Transverse colon (tissue), 3 donors: ENCODE measurements around the gene CDC42EP1.

Experiments
- POLR2A ChIP-seq: fragments of 450-650 bp; IDR thresholded peaks from one replicate; pipeline ENCODE4 v1.6.1; 2016; ENCODE audit warnings: antibody characterized with exemption, mild to moderate bottlenecking, moderate library complexity
- TF ChIP-seq, protein P1 (sequence below), 5 experiments: fragments of 200-600 bp in 3 of 5; fragments of 450-650 bp in 2 of 5; sonication (generic) in 3 of 5; IDR thresholded peaks; 1 replicate in 2 of 5; 2 replicates in 3 of 5; pipeline ENCODE4 v1.5.1; 2016 to 2017; ENCODE audit warnings: antibody characterized with exemption in 5 of 5, inconsistent platforms in 3 of 5, mild to moderate bottlenecking in 2 of 5, moderate library complexity in 1 of 5

DNA sequence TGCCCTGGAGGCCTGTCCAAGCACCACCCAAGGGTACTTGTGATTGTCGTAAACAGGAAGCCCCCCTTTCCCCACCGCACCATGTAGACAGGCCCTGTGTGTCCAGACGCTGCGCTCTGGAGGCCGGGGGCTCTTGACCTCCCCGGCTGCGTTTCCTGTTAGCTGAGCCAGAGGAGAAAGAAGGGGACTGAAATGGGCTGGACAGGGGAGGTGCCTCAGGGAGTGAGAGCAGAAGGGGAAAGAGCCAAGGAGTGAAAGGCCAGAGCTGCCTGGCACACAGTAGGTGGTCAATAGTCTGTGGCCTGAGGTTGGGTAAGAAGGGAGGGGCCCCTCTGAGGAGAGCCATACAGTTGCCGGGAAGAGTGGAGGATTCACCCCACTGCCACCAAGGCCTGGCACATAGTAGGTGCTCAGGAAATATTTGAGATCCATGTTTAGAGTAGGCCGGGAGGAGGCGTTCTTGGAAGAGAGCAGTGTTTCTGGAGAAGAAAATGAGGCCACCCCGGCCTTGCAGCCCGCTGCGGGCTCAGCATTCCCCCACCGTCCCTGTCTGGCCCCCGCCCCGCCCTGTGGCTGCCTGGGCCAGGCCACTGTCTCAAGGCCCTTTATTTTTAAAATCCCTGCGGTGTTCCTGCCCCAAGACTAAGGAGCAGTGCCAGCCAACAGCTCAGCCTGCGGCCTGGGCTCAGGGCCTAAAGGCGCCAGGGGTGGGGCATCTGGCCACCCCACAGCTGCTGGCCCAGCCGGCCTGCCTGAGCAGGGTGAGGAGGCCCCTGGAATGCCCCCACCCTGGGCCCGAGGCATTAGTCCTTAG lies 13.6 kb upstream of the CDC42EP1 start:
- no peak for TF ChIP-seq POLR2A
- TF ChIP-seq, protein P1, sequence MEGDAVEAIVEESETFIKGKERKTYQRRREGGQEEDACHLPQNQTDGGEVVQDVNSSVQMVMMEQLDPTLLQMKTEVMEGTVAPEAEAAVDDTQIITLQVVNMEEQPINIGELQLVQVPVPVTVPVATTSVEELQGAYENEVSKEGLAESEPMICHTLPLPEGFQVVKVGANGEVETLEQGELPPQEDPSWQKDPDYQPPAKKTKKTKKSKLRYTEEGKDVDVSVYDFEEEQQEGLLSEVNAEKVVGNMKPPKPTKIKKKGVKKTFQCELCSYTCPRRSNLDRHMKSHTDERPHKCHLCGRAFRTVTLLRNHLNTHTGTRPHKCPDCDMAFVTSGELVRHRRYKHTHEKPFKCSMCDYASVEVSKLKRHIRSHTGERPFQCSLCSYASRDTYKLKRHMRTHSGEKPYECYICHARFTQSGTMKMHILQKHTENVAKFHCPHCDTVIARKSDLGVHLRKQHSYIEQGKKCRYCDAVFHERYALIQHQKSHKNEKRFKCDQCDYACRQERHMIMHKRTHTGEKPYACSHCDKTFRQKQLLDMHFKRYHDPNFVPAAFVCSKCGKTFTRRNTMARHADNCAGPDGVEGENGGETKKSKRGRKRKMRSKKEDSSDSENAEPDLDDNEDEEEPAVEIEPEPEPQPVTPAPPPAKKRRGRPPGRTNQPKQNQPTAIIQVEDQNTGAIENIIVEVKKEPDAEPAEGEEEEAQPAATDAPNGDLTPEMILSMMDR (IDR thresholded peaks at IDR 0.05): no peak
